GM19351 (cell line): ENCODE results near the gene GMDS.

ENCODE experiments used
- ATAC-seq: cut with Tn5 transposase; IDR thresholded peaks from one replicate; pipeline ENCODE4 v1.9.1; 2021; ENCODE audit warnings: mild to moderate bottlenecking, moderate library complexity; ENCODE audit not compliant: unreplicated experiment

The GMDS gene

GRCh38 chr6:1611322-1611571 lies 634.2 kb downstream of the GMDS start:
- no peak for ATAC-seq

DNA sequence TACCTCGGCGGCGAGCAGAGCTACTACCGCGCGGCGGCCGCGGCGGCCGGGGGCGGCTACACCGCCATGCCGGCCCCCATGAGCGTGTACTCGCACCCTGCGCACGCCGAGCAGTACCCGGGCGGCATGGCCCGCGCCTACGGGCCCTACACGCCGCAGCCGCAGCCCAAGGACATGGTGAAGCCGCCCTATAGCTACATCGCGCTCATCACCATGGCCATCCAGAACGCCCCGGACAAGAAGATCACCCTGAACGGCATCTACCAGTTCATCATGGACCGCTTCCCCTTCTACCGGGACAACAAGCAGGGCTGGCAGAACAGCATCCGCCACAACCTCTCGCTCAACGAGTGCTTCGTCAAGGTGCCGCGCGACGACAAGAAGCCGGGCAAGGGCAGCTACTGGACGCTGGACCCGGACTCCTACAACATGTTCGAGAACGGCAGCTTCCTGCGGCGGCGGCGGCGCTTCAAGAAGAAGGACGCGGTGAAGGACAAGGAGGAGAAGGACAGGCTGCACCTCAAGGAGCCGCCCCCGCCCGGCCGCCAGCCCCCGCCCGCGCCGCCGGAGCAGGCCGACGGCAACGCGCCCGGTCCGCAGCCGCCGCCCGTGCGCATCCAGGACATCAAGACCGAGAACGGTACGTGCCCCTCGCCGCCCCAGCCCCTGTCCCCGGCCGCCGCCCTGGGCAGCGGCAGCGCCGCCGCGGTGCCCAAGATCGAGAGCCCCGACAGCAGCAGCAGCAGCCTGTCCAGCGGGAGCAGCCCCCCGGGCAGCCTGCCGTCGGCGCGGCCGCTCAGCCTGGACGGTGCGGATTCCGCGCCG lies 634.7 kb downstream of the GMDS start:
- peak; percentile 20 for ATAC-seq

GRCh38 chr6:1609648-1610496 lies 635.5 kb downstream of the GMDS start, which contains the start of gene FOXC1:
TSS of gene FOXC1 (plus strand) at chr6:1609915. CDS start at chr6:1610446, 531 bp downstream.
- peak; percentile 56 for ATAC-seq

- ATAC-seq, result no peak
Measured at GRCh38 chr6:1609041-1609647, 636.3 kb downstream of the GMDS start.

GRCh38 chr6:1608222-1609040 lies 637.0 kb downstream of the GMDS start:
- no peak for ATAC-seq

DNA sequence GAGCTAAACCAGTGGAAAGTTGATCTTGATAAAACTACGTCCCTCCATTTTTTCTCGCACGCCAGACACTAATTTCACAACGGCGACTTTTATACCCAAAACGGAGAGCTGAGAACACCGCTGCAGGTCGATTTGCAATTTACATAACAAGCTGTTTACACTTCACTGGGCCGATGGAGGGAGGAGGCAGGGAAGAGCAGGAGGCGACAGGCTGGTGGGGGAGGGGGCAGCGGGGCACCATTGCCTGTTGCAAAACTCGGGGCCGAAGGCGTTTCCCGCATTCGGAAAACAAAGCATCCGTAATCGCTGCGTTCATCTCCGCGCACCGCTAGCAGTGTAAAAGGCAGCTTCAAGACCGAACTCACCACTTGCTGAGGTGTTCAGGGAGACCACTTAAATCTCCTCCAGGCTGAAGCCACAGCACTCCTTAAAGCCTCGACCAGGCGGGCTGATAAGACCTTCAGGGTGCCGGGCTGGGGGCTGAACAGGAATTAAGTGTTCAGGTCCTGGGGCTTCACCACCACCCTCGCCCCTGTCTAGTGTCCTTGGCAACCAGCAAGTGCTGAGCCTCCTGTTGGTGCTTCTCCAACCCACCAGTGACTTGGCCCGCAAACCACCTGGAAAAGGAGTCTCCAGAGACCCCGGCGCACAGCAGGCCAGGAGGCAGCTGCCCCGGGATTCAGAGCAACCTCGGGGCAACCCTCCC lies 637.7 kb downstream of the GMDS start:
- ATAC-seq, result no peak

DNA sequence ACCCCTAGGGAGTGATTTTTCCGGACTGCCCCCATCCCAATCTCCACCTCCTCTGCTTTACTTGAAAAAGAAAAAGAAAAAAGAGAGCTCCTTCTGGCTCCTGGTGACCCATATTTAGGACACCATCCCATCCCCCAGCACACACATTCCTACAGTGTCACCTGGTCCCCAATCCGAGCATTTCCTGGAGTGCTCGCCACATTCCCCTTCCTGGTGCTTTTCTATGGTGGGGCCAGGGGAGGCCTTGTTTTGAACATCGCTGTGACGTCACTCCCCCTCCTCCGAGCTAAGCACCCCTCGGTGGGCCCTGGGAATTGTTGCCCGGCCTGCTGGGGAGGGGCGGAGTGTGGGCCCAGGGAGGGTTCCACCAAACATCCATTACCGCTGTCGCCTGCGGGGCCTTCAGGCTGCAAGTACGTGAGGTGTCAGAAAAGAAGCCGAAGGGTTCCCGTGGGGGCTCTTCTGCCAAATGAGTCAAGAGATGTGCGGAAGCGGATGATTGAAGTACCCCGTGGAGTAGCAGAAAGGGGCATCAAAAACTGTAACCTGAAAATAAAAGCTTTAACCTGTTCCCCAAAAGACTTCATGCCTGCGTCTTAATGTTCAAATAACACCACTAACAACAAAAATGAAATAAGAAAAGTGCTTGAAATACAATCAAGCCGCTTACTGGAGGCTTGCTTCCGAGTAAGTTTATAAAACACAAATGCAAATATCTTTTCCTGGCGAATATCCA lies 638.5 kb downstream of the GMDS start:
- ATAC-seq, result no peak

- no peak for ATAC-seq
Measured at GRCh38 chr6:1605893-1606779, 639.3 kb downstream of the GMDS start.

GRCh38 chr6:1605004-1605892 lies 640.2 kb downstream of the GMDS start:
- no peak for ATAC-seq

DNA sequence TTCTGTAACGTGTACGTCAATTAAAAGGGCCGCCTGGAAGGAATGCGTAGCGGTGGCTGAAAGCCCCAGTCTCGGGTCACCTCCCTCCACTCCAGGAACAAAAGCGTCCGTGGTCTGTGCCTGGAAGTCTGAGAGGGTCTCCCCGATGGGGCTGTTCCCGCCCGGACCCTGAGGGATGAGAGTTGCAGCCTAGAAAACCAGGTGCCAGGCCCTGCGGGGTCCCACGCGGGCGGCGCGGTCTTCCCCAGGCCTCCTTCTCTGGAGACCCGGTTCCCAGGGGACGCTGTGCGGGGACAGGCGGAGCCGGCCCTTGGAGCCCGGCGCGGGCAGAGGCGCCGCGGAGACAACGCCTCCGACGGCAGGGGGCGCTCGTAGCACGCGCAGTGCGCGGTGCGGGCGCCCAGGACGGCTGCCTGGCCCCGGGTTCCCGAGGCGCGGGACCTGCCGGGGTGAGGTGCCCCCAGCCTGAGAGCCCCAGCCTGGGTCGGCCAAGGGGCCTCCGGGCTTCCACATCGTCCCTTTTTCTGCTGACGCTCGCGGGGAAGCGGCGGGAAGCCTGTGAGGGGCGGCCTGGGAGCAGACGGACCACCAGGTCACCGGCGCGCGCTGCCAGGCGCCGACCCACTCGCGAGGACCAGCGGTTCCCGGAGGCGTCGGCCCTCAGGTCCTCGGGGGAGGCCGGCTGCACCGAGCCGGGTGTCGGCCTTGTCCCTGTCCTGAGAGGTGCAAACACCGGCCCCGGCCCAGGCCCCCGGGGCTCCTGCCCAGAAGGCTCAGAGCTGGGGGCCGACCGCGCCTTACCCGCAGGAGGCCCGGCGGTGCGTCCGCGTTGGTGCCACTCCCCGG lies 641.0 kb downstream of the GMDS start:
- peak; percentile 71 for ATAC-seq

- no peak for ATAC-seq
Measured at GRCh38 chr6:1603708-1604107, 641.7 kb downstream of the GMDS start.

GRCh38 chr6:1602049-1602713 lies 643.2 kb downstream of the GMDS start:
- ATAC-seq, result no peak

- no peak for ATAC-seq
Measured at GRCh38 chr6:1601158-1602048, 644.0 kb downstream of the GMDS start.

DNA sequence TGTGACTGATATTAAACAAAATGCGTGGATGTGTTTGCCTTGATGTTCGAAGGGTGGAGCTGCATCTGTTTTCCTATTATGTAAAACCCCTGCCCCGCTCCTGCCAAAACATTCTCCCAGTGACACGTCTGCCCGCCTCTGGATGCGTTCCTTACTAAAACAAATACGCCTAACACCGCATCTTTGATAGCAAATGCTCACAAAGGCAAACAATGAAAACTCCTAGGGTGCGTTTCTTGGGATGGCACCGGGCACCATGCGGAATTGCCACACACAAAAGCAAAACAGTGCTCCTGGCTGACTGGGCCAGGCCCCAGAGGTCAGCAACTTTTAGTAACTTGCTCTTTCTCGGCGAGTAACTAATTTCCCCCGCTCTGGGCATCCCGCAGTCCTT lies 644.6 kb downstream of the GMDS start:
- ATAC-seq, result no peak

DNA sequence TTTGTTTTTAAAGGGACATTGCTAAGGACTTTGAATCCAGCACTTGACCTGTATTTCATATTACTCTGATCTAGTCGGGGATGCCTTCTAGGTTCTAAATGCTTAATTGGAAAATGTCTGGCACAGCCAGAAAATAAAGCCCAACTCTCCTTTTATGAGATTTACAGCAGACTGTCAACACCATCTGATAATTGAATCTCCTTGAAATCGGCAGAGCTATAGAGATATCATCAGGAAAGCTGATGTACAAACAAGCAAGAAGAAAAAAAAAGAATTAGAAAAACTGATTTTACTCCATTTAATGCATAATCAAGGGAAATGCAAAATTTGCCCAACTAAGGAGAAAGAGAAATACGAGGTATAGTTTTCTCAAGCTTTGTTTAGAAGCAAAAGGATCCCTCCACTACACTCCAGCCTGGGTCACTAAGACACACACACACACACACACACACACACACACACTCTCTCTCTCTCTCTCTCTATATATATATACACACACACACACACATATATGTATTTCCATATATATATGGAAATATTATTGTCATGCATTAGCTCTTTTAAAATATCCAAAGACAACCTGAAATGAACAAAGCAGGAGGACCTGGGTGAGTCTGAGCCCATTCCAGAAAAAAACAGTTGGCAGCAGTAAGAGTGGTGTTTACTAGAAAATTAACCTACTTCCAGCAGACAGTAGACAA lies 645.2 kb downstream of the GMDS start:
- no peak for ATAC-seq
